H1 (cell line): ENCODE data around the gene GAD2. TPM values are rescaled to one million over a fixed set of nuclear protein-coding genes. Genes with fewer than 3 reads are reported as not detected.
A peak's percentile ranks its signal among the peaks of the same experiment; 100 is the strongest.

Experiments
- CTCF ChIA-PET: fragments of 300-600 bp; sonication (Branson Sonifier 250); formaldehyde crosslinking; loops from one replicate; lab custom pipeline; 2021; ENCODE audit not compliant: partially characterized antibody; lab: Charles Lee
- POLR2A ChIA-PET: fragments of 300-600 bp; sonication (Branson Sonifier 250); formaldehyde crosslinking; loops from one replicate; lab custom pipeline; 2021; ENCODE audit warnings: inconsistent platforms; ENCODE audit not compliant: partially characterized antibody; lab: Charles Lee
- DNase-seq, 2 experiments: peaks; one replicate each; pipeline versions ENCODE4 v3.0.0 to v3.0.0-alpha.2; 2010 to 2022; ENCODE audit warnings: low spot score in 2 of 2, low read depth in 1 of 2, mixed read lengths in 1 of 2
- FAIRE-seq: peaks from 2 replicates; lab custom pipeline; 2011; peaks lifted over from hg19 to GRCh38; lab: Jason Lieb, UNC
- H2AFZ ChIP-seq: 2 replicates; pipeline ENCODE4 v1.8.1; 2012; ENCODE audit warnings: low read length, inconsistent platforms
- H2AK5ac ChIP-seq: 2 replicates; pipeline ENCODE4 v1.6.1; 2013; ENCODE audit warnings: low read depth, low read length
- H2BK120ac ChIP-seq: replicated peaks from 2 replicates; pipeline ENCODE3; 2013; ENCODE audit warnings: low read depth, low read length, inconsistent platforms
- H2BK12ac ChIP-seq: 2 replicates; pipeline ENCODE4 v1.6.1; 2013; ENCODE audit warnings: low read depth, low read length
- H2BK15ac ChIP-seq: 2 replicates; pipeline ENCODE4 v1.6.1; 2013; ENCODE audit warnings: low read length
- H2BK20ac ChIP-seq: 2 replicates; pipeline ENCODE4 v1.6.1; 2013; ENCODE audit warnings: low read length
- H2BK5ac ChIP-seq: 2 replicates; pipeline ENCODE4 v1.6.1; 2013; ENCODE audit warnings: low read depth, low read length
- H3K14ac ChIP-seq: 2 replicates; pipeline ENCODE4 v1.6.1; 2013; ENCODE audit warnings: inconsistent platforms; ENCODE audit not compliant: insufficient read length
- H3K18ac ChIP-seq: 2 replicates; pipeline ENCODE4 v1.6.1; 2013; ENCODE audit warnings: low read length; ENCODE audit errors: extremely low read depth
- H3K23ac ChIP-seq: 2 replicates; pipeline ENCODE4 v1.6.1; 2013; ENCODE audit warnings: inconsistent platforms; ENCODE audit not compliant: insufficient read length
- H3K23me2 ChIP-seq: 2 replicates; pipeline ENCODE4 v1.6.1; 2013; ENCODE audit warnings: low read depth, low read length
- H3K27ac ChIP-seq: 2 replicates; pipeline ENCODE4 v1.6.1; 2011; ENCODE audit warnings: low read depth, low read length, inconsistent platforms
- H3K27me3 ChIP-seq, 4 experiments: replicated peaks in 1 of 4; 1 replicate in 1 of 4; 2 replicates in 3 of 4; pipeline versions ENCODE4 v1.6.1 to v1.8.1; 2011 to 2013; ENCODE audit warnings: low read length in 3 of 4, mild to moderate bottlenecking in 3 of 4, inconsistent platforms in 2 of 4, mixed read lengths in 2 of 4, moderate library complexity in 1 of 4; ENCODE audit not compliant: control insufficient read depth in 3 of 4, insufficient read depth in 3 of 4; ENCODE audit errors: extremely low read depth in 1 of 4
- H3K36me3 ChIP-seq, 4 experiments: 2 replicates each; pipeline versions ENCODE4 v1.6.1 to v1.8.1; 2011 to 2013; ENCODE audit warnings: mild to moderate bottlenecking in 4 of 4, low read length in 3 of 4, moderate library complexity in 2 of 4, control low read depth in 1 of 4, inconsistent platforms in 1 of 4; ENCODE audit not compliant: insufficient read depth in 4 of 4, control insufficient read depth in 2 of 4
- H3K4ac ChIP-seq: replicated peaks from 2 replicates; pipeline ENCODE3; 2013; ENCODE audit warnings: low read length, low read depth, mixed read lengths, inconsistent platforms; ENCODE audit not compliant: insufficient read length
- H3K4me1 ChIP-seq, 4 experiments: replicated peaks in 1 of 4; 1 replicate in 1 of 4; 2 replicates in 3 of 4; pipeline versions ENCODE4 v1.6.1 to v1.8.1; 2011 to 2013; ENCODE audit warnings: low read length in 3 of 4, inconsistent platforms in 2 of 4, mixed read lengths in 1 of 4; ENCODE audit not compliant: insufficient read depth in 4 of 4, control insufficient read depth in 3 of 4
- H3K4me2 ChIP-seq, 2 experiments: 2 replicates each; pipeline versions ENCODE4 v1.6.1 to v1.8.1; 2011 to 2013; ENCODE audit warnings: low read depth in 2 of 2, low read length in 2 of 2, control low read depth in 1 of 2, inconsistent platforms in 1 of 2, mild to moderate bottlenecking in 1 of 2; ENCODE audit not compliant: insufficient read depth in 1 of 2
- H3K4me3 ChIP-seq, 4 experiments: fragments of 200-600, 300-600 bp in 1 of 4; sonication (generic), shearing (Covaris generic), sonication (Bioruptor Twin) in 1 of 4; 2 replicates each; pipeline versions ENCODE4 v1.5.1 to v1.8.1; 2011 to 2016; ENCODE audit warnings: low read length in 4 of 4, low read depth in 3 of 4, control low read depth in 2 of 4, inconsistent platforms in 2 of 4, mild to moderate bottlenecking in 2 of 4, mixed read lengths in 1 of 4, moderate library complexity in 1 of 4; ENCODE audit not compliant: insufficient read depth in 2 of 4; ENCODE audit errors: extremely low read depth in 1 of 4
- H3K56ac ChIP-seq: replicated peaks from 2 replicates; pipeline ENCODE3; 2013; ENCODE audit warnings: low read depth, mild to moderate bottlenecking, mixed read lengths, low read length, inconsistent platforms; ENCODE audit not compliant: insufficient read length
- H3K79me1 ChIP-seq: 2 replicates; pipeline ENCODE4 v1.6.1; 2013; ENCODE audit warnings: low read depth, low read length, control low read depth
- H3K79me2 ChIP-seq, 2 experiments: 2 replicates each; pipeline versions ENCODE4 v1.6.1 to v1.8.1; 2012 to 2013; ENCODE audit warnings: low read length in 2 of 2, mild to moderate bottlenecking in 2 of 2, inconsistent platforms in 1 of 2; ENCODE audit not compliant: insufficient read depth in 2 of 2, control insufficient read depth in 1 of 2
- H3K9ac ChIP-seq, 4 experiments: replicated peaks in 1 of 4; 1 replicate in 1 of 4; 2 replicates in 3 of 4; pipeline versions ENCODE4 v1.6.1 to v1.8.1; 2011 to 2013; ENCODE audit warnings: low read depth in 3 of 4, low read length in 3 of 4, control low read depth in 2 of 4, mild to moderate bottlenecking in 2 of 4, moderate library complexity in 2 of 4, inconsistent platforms in 1 of 4; ENCODE audit errors: extremely low read depth in 1 of 4
- H3K9me3 ChIP-seq, 2 experiments: 2 replicates each; pipeline versions ENCODE4 v1.6.1 to v1.8.1; 2012 to 2013; ENCODE audit warnings: mild to moderate bottlenecking in 2 of 2, moderate library complexity in 2 of 2, control low read depth in 1 of 2, inconsistent platforms in 1 of 2, low read depth in 1 of 2, low read length in 1 of 2, mixed read lengths in 1 of 2; ENCODE audit not compliant: insufficient read depth in 2 of 2
- H4K20me1 ChIP-seq, 2 experiments: replicated peaks in 1 of 2; 2 replicates each; pipeline versions ENCODE3 to v1.8.1; 2011 to 2013; ENCODE audit warnings: inconsistent platforms in 2 of 2, low read length in 2 of 2, mild to moderate bottlenecking in 1 of 2; ENCODE audit not compliant: insufficient read depth in 2 of 2, control insufficient read depth in 1 of 2
- H4K5ac ChIP-seq: 2 replicates; pipeline ENCODE4 v1.6.1; 2013; ENCODE audit warnings: low read length, low read depth, mixed read lengths, inconsistent platforms; ENCODE audit not compliant: insufficient read length
- H4K8ac ChIP-seq: 2 replicates; pipeline ENCODE4 v1.8.0; 2013; ENCODE audit warnings: mild to moderate bottlenecking, moderate library complexity, low read length, inconsistent platforms; ENCODE audit not compliant: insufficient read depth; ENCODE audit errors: extremely low read depth
- H4K91ac ChIP-seq: replicated peaks from 2 replicates; pipeline ENCODE3; 2013; ENCODE audit warnings: low read length, mixed read lengths, inconsistent platforms; ENCODE audit not compliant: insufficient read length
- ASH2L ChIP-seq: fragments of 200-600, 300-600 bp; sonication (generic); IDR thresholded peaks from one replicate; pipeline ENCODE4 v1.7.1; 2017; ENCODE audit warnings: low read length
- CBX5 ChIP-seq: fragments of 300-800, 300-1000 bp; sonication (generic); IDR thresholded peaks from 2 replicates; pipeline ENCODE4 v1.7.1; 2016; ENCODE audit warnings: antibody characterized with exemption, low read length, low read depth
- E2F6 ChIP-seq: IDR thresholded peaks from 2 replicates; pipeline ENCODE4 v1.6.1; 2012; ENCODE audit warnings: inconsistent platforms
- RAD21 ChIP-seq, 2 experiments: IDR thresholded peaks in 1 of 2; conservative IDR thresholded peaks in 1 of 2; 2 replicates each; pipeline ENCODE4 v1.6.1; 2011; ENCODE audit warnings: low read depth in 2 of 2, low read length in 2 of 2, improper control_type of control experiment in 1 of 2, inconsistent platforms in 1 of 2, mild to moderate bottlenecking in 1 of 2, moderate library complexity in 1 of 2
- WGBS, 2 experiments: shearing (Covaris generic) in 1 of 2; methylation state at CpG; one replicate each; pipeline versions ENCODE4 v1.1.6 to v1.1.7; 2013 to 2015; ENCODE audit warnings: low lambda C conversion rate in 2 of 2, mixed read lengths in 2 of 2, inconsistent platforms in 1 of 2, low coverage in 1 of 2, missing lambda C conversion rate in 1 of 2; ENCODE audit not compliant: insufficient replicate concordance in 2 of 2, insufficient coverage in 1 of 2, insufficient read length in 1 of 2; ENCODE audit errors: extremely low coverage in 1 of 2, missing lambda C conversion rate in 1 of 2; 5-methylcytosine and 5-hydroxymethylcytosine counted together
- polyA plus RNA-seq, 7 experiments: library from polyadenylated mRNA; depleted of rRNA in 3 of 7; stranded (reverse) in 5 of 7; unstranded in 2 of 7; fragments of >200 nt in 5 of 7; fragments of 200-250 nt in 2 of 7; gene quantifications; 1 replicate in 5 of 7; 2 replicates in 1 of 7; 4 replicates in 1 of 7; pipeline versions ENCODE4 v1.2.1 to v1.2.3, GENCODE V29; 2011 to 2013; ENCODE audit warnings: missing spikeins in 2 of 7, mixed read lengths in 2 of 7
- total RNA-seq: library from RNA; stranded (reverse); fragmentation: NEBNext Ultra II Directional; extraction: Animal tissue kit (Norgen Biotek cat#: 25700); gene quantifications from 2 replicates; pipeline ENCODE4 v1.2.1, GENCODE V29; 2021
- TF ChIP-seq, protein P1 (sequence below), 3 experiments: IDR thresholded peaks; 1 replicate in 2 of 3; 2 replicates in 1 of 3; pipeline versions ENCODE4 v1.5.1 to v1.6.1; 2011; ENCODE audit warnings: low read length in 3 of 3, mild to moderate bottlenecking in 3 of 3, inconsistent platforms in 2 of 3, low read depth in 1 of 3, moderate library complexity in 1 of 3; ENCODE audit not compliant: insufficient read depth in 1 of 3; ENCODE audit errors: control extremely low read depth in 1 of 3

The GAD2 gene
- total and polyA plus RNA-seq, 2 of the 8 experiments (the other 6 are each of a cell fraction or from before 2014, with no cell fraction given) = 0.30 to 0.47 TPM

DNA sequence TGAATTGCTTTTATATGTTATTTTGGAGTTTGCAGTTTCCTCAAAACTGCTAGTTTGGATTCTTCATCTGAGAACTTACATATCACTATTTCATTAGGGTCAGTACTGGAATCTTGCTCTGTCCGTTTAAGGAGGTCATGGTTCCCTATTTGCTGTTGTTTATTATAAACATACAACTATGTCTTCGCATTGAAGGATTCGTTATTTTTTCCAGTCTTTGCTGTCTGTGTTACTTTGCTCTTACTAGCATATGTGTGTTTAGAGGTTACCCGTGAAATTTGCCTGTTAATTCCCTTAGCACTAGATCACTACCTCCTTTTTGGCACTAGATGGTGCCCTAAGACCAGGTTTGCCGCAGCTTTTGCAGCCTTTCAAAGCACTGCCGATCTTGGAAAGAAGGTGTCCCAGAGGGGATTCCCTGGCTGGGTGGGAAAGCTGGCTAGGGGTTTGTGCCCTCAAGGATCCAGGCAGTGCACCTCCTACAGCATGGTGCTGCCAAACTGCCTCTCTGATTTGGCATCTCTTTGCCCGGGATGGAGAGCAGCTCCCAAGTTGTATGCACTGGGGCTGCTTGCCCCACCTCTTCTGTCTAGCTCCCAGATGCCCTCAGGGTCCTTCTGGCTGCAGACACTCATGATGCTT lies 118.5 kb downstream of the GAD2 start:
- no peak overlapping the region for H2AK5ac ChIP-seq
- ChIA-PET CTCF (interaction anchor here (0.6 to 5.5 kb wide), 29 partner anchors 10 to 539 kb away, joined by 3 to 48 read pairs (median 4); no protein-coding TSS in a partner anchor), POLR2A (no interaction called here)
- H3K79me1 ChIP-seq = no peaks in the 10 kb centered on the region
- FAIRE-seq (peak; percentile 95), DNase-seq (peak; percentile 31 to 58)
- no peak overlapping the region for H2BK12ac ChIP-seq
- H4K91ac ChIP-seq = no peak overlapping the region
- no peak overlapping the region for H3K4me3 ChIP-seq
- no peak overlapping the region for H3K56ac ChIP-seq
- H3K79me2 ChIP-seq = no peaks in the 10 kb centered on the region
- H2BK120ac ChIP-seq = no peak overlapping the region
- no peaks in the 10 kb centered on the region; the same call in 1 of the 2 replicates for H3K23me2 ChIP-seq
- H2BK20ac ChIP-seq = no peak overlapping the region
- no peak overlapping the region for H3K9ac ChIP-seq
- no peak overlapping the region for H2BK5ac ChIP-seq
- no peak overlapping the region for H3K18ac ChIP-seq
- H3K4me1 ChIP-seq = no peaks in the 10 kb centered on the region
- TF ChIP-seq, protein P1, sequence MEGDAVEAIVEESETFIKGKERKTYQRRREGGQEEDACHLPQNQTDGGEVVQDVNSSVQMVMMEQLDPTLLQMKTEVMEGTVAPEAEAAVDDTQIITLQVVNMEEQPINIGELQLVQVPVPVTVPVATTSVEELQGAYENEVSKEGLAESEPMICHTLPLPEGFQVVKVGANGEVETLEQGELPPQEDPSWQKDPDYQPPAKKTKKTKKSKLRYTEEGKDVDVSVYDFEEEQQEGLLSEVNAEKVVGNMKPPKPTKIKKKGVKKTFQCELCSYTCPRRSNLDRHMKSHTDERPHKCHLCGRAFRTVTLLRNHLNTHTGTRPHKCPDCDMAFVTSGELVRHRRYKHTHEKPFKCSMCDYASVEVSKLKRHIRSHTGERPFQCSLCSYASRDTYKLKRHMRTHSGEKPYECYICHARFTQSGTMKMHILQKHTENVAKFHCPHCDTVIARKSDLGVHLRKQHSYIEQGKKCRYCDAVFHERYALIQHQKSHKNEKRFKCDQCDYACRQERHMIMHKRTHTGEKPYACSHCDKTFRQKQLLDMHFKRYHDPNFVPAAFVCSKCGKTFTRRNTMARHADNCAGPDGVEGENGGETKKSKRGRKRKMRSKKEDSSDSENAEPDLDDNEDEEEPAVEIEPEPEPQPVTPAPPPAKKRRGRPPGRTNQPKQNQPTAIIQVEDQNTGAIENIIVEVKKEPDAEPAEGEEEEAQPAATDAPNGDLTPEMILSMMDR (IDR thresholded peaks at IDR 0.05; ENCODE audit: control extremely low read depth in 1 of 3, insufficient read depth in 1 of 3, low read depth in 1 of 3, low read length in 3 of 3) = peak; percentile 10 to 88 (median 81)
- TF ChIP-seq ASH2L (no peak), CBX5 (no peak), RAD21 (IDR thresholded peaks at IDR 0.05 in 1 of 2, conservative IDR thresholded peaks at IDR 0.05 in 1 of 2; ENCODE audit: low read depth in 2 of 2, low read length in 2 of 2) (peak; percentile 99 to 100), E2F6 (0 out of 2 replicates have a peak, but pooled peaks have one; percentile 16)
- no peak overlapping the region for H3K27ac ChIP-seq
- no peak overlapping the region for H4K8ac ChIP-seq
- no peaks in the 10 kb centered on the region for H3K27me3 ChIP-seq
- 23% methylated on average over 7 of the region's 7 CpGs; no CpG with 5 or more reads in 1 of the 2 experiments for WGBS, 2 experiments
- no peak overlapping the region for H3K23ac ChIP-seq
- H3K14ac ChIP-seq = no peak overlapping the region
- no peaks in the 10 kb centered on the region for H4K20me1 ChIP-seq
- peak overlapping the region in 1 of 2 experiments; percentile 45; a peak in 3 of 4 replicates for H3K4me2 ChIP-seq
- H2AFZ ChIP-seq = peak overlapping the region; percentile 98; the same call in 1 of the 2 replicates
- no peaks in the 10 kb centered on the region for H3K36me3 ChIP-seq
- H2BK15ac ChIP-seq = 0 out of 2 replicates have a peak overlapping the region, but pooled peaks have one; percentile 31
- H4K5ac ChIP-seq = no peak overlapping the region
- no peaks in the 10 kb centered on the region for H3K9me3 ChIP-seq
- no peak overlapping the region for H3K4ac ChIP-seq
